ENCODE measurements around the gene RAB30. TPM values are rescaled to one million over a fixed set of nuclear protein-coding genes. Genes with fewer than 3 reads are reported as not detected.

The RAB30 gene
- total RNA-seq, 1 donor from 2014 or later = 73.8 TPM

GRCh38 chr11:82995754-82996398 lies 75.8 kb downstream of the RAB30 start:
- Mint-ChIP-seq H3K4me1 (ENCODE audit: unreplicated experiment) (peaks cover 88% of the 10 kb centered on the region), H3K4me3 (ENCODE audit: unreplicated experiment) (peak overlapping the region; percentile 22), H3K27me3 (ENCODE audit: unreplicated experiment) (no peaks in the 10 kb centered on the region), H3K27ac (ENCODE audit: unreplicated experiment) (peak overlapping the region; percentile 92), H3K36me3 (ENCODE audit: unreplicated experiment) (peaks cover 25% of the 10 kb centered on the region), H3K9me3 (ENCODE audit: unreplicated experiment) (no peaks in the 10 kb centered on the region)
- no peak for TF ChIP-seq CTCF (IDR thresholded peaks at IDR 0.05)
- no peak for DNase-seq (ENCODE audit: extremely low spot score, unreplicated experiment)

GRCh38 chr11:82995235-82995634 lies 76.5 kb downstream of the RAB30 start:
- peaks cover 24% of the 10 kb centered on the region for H3K36me3 Mint-ChIP-seq (ENCODE audit: unreplicated experiment)

GRCh38 chr11:82994604-82995230 lies 77.0 kb downstream of the RAB30 start:
- Mint-ChIP-seq H3K4me1 (ENCODE audit: unreplicated experiment) (peaks cover 84% of the 10 kb centered on the region), H3K4me3 (ENCODE audit: unreplicated experiment) (no peak overlapping the region)

More at GRCh38 chr11:82995235-82995634, 76.5 kb downstream of the RAB30 start:
- Mint-ChIP-seq H3K27me3 (ENCODE audit: unreplicated experiment) (no peaks in the 10 kb centered on the region), H3K27ac (ENCODE audit: unreplicated experiment) (peak overlapping the region; percentile 92), H3K4me1 (ENCODE audit: unreplicated experiment) (peaks cover 86% of the 10 kb centered on the region), H3K9me3 (ENCODE audit: unreplicated experiment) (no peaks in the 10 kb centered on the region), H3K4me3 (ENCODE audit: unreplicated experiment) (no peak overlapping the region)
- DNase-seq (ENCODE audit: extremely low spot score, unreplicated experiment) = no peak
- TF ChIP-seq CTCF (IDR thresholded peaks at IDR 0.05) = no peak

GRCh38 chr11:82992223-82992622 lies 79.5 kb downstream of the RAB30 start:
- Mint-ChIP-seq H3K27me3 (ENCODE audit: unreplicated experiment) (no peaks in the 10 kb centered on the region), H3K27ac (ENCODE audit: unreplicated experiment) (peak overlapping the region; percentile 53), H3K4me3 (ENCODE audit: unreplicated experiment) (no peak overlapping the region), H3K4me1 (ENCODE audit: unreplicated experiment) (peaks cover 66% of the 10 kb centered on the region), H3K36me3 (ENCODE audit: unreplicated experiment) (peaks cover 33% of the 10 kb centered on the region), H3K9me3 (ENCODE audit: unreplicated experiment) (no peaks in the 10 kb centered on the region)
- no peak for DNase-seq (ENCODE audit: extremely low spot score, unreplicated experiment)
- TF ChIP-seq CTCF (IDR thresholded peaks at IDR 0.05) = no peak

More at GRCh38 chr11:82994604-82995230, 77.0 kb downstream of the RAB30 start:
- Mint-ChIP-seq H3K36me3 (ENCODE audit: unreplicated experiment) (peaks cover 26% of the 10 kb centered on the region), H3K27me3 (ENCODE audit: unreplicated experiment) (no peaks in the 10 kb centered on the region), H3K9me3 (ENCODE audit: unreplicated experiment) (no peaks in the 10 kb centered on the region), H3K27ac (ENCODE audit: unreplicated experiment) (peak overlapping the region; percentile 83)
- no peak for DNase-seq (ENCODE audit: extremely low spot score, unreplicated experiment)
- TF ChIP-seq CTCF (IDR thresholded peaks at IDR 0.05) = no peak

- no peak overlapping the region for H3K27ac Mint-ChIP-seq (ENCODE audit: unreplicated experiment)
- peaks cover 44% of the 10 kb centered on the region for H3K36me3 Mint-ChIP-seq (ENCODE audit: unreplicated experiment)
- H3K4me1 Mint-ChIP-seq (ENCODE audit: unreplicated experiment) = peaks cover 42% of the 10 kb centered on the region
- no peak for TF ChIP-seq CTCF (IDR thresholded peaks at IDR 0.05)
- no peak for DNase-seq (ENCODE audit: extremely low spot score, unreplicated experiment)
- H3K9me3 Mint-ChIP-seq (ENCODE audit: unreplicated experiment) = no peaks in the 10 kb centered on the region
- no peaks in the 10 kb centered on the region for H3K27me3 Mint-ChIP-seq (ENCODE audit: unreplicated experiment)
- no peak overlapping the region for H3K4me3 Mint-ChIP-seq (ENCODE audit: unreplicated experiment)
Observed at GRCh38 chr11:82989628-82990404, 81.9 kb downstream of the RAB30 start.
